ENCODE measurements around the gene ZP3. TPM values are rescaled to one million over a fixed set of nuclear protein-coding genes. Genes with fewer than 3 reads are reported as not detected.

ZP3 gene
- total and polyA plus RNA-seq, 4 donors: 0.25 to 0.47 (median 0.44) TPM

GRCh38 chr7:76395965-76396726 is 28.6 kb upstream of the ZP3 start:
- Histone ChIP-seq H3K4me1 (ENCODE audit: control insufficient read depth in 4 of 4, insufficient read depth in 4 of 4, low read length in 3 of 4) (peaks cover 3 to 25% (median 14%) of the 10 kb centered on the region in 4 donors), H3K4me3 (ENCODE audit: low read depth in 1 of 3, low read length in 3 of 3) (no peak overlapping the region), H3K27me3 (ENCODE audit: control insufficient read depth in 4 of 4, insufficient read depth in 4 of 4, low read length in 3 of 4) (no peaks in the 10 kb centered on the region), H3K36me3 (ENCODE audit: control insufficient read depth in 4 of 4, insufficient read depth in 3 of 4, low read depth in 1 of 4, low read length in 3 of 4) (no peaks in the 10 kb centered on the region), H3K9ac (ENCODE audit: low read depth in 1 of 2, low read length in 2 of 2) (no peak overlapping the region), H3K27ac (ENCODE audit: low read depth in 1 of 2, low read length in 2 of 2) (no peak overlapping the region), H3K9me3 (ENCODE audit: control insufficient read depth in 4 of 4, low read length in 3 of 4) (no peaks in the 10 kb centered on the region)
- DNase-seq (ENCODE audit: low spot score): no peak
- no peak for TF ChIP-seq JUND (IDR thresholded peaks at IDR 0.05)
- 80% methylated on average over 13 of the region's 13 CpGs for WGBS

- no peak for TF ChIP-seq JUND (IDR thresholded peaks at IDR 0.05)
- Histone ChIP-seq H3K9me3 (ENCODE audit: control insufficient read depth in 4 of 4, low read length in 3 of 4) (no peaks in the 10 kb centered on the region), H3K4me3 (ENCODE audit: low read depth in 1 of 3, low read length in 3 of 3) (no peak overlapping the region), H3K36me3 (ENCODE audit: control insufficient read depth in 4 of 4, insufficient read depth in 3 of 4, low read depth in 1 of 4, low read length in 3 of 4) (no peaks in the 10 kb centered on the region), H3K27ac (ENCODE audit: low read depth in 1 of 2, low read length in 2 of 2) (no peak overlapping the region), H3K27me3 (ENCODE audit: control insufficient read depth in 4 of 4, insufficient read depth in 4 of 4, low read length in 3 of 4) (no peaks in the 10 kb centered on the region), H3K9ac (ENCODE audit: low read depth in 1 of 2, low read length in 2 of 2) (no peak overlapping the region), H3K4me1 (ENCODE audit: control insufficient read depth in 4 of 4, insufficient read depth in 4 of 4, low read length in 3 of 4) (peaks cover 3 to 25% (median 12%) of the 10 kb centered on the region in 4 donors)
- 63% methylated on average over 8 of the region's 8 CpGs for WGBS
- DNase-seq (ENCODE audit: low spot score): no peak
These were observed 27.9 kb upstream of the ZP3 start for GRCh38 chr7:76396864-76397263.

GRCh38 chr7:76397409-76398183 is 27.2 kb upstream of the ZP3 start:
- peak; percentile 89 for DNase-seq (ENCODE audit: low spot score)
- Histone ChIP-seq H3K9me3 (ENCODE audit: control insufficient read depth in 4 of 4, low read length in 3 of 4) (no peaks in the 10 kb centered on the region), H3K27me3 (ENCODE audit: control insufficient read depth in 4 of 4, insufficient read depth in 4 of 4, low read length in 3 of 4) (no peaks in the 10 kb centered on the region), H3K27ac (ENCODE audit: low read depth in 1 of 2, low read length in 2 of 2) (no peak overlapping the region), H3K4me3 (ENCODE audit: low read depth in 1 of 3, low read length in 3 of 3) (peak overlapping the region; percentile 47 to 61 (median 50)), H3K9ac (ENCODE audit: low read depth in 1 of 2, low read length in 2 of 2) (peak overlapping the region in 1 of 2 donors; percentile 81), H3K36me3 (ENCODE audit: control insufficient read depth in 4 of 4, insufficient read depth in 3 of 4, low read depth in 1 of 4, low read length in 3 of 4) (no peaks in the 10 kb centered on the region), H3K4me1 (ENCODE audit: control insufficient read depth in 4 of 4, insufficient read depth in 4 of 4, low read length in 3 of 4) (peaks cover 3 to 22% (median 10%) of the 10 kb centered on the region in 4 donors)
- 18% methylated on average over 45 of the region's 45 CpGs for WGBS
- TF ChIP-seq RXRA (IDR thresholded peaks at IDR 0.05): no peak
- no peak for TF ChIP-seq REST (IDR thresholded peaks at IDR 0.05)
- no peak for TF ChIP-seq FOXA2 (IDR thresholded peaks at IDR 0.05)
- no peak for TF ChIP-seq JUND (IDR thresholded peaks at IDR 0.05)
- TF ChIP-seq HNF4A (conservative IDR thresholded peaks at IDR 0.05): no peak
- TF ChIP-seq ATF3 (IDR thresholded peaks at IDR 0.05): no peak
- no peak for TF ChIP-seq EGR1 (IDR thresholded peaks at IDR 0.05; ENCODE audit: low read depth in 2 of 2)
- TF ChIP-seq ZBTB33 (IDR thresholded peaks at IDR 0.05): no peak
- no peak for TF ChIP-seq RAD21 (IDR thresholded peaks at IDR 0.05)
- TF ChIP-seq YY1 (IDR thresholded peaks at IDR 0.05): no peak
- TF ChIP-seq FOXA1 (IDR thresholded peaks at IDR 0.05): no peak
- TF ChIP-seq MAX (IDR thresholded peaks at IDR 0.05): no peak
- TF ChIP-seq SP1 (IDR thresholded peaks at IDR 0.05): no peak
- TF ChIP-seq HNF4G (IDR thresholded peaks at IDR 0.05): no peak
- no peak for TF ChIP-seq GABPA (IDR thresholded peaks at IDR 0.05 in 1 of 2, conservative IDR thresholded peaks at IDR 0.05 in 1 of 2)
- no peak for TF ChIP-seq CTCF (IDR thresholded peaks at IDR 0.05; ENCODE audit: low read depth, low read length, missing input control)
- no peak for TF ChIP-seq TAF1 (conservative IDR thresholded peaks at IDR 0.05)
- TF ChIP-seq NR2F2 (IDR thresholded peaks at IDR 0.05): no peak
